Measurements from ENCODE around the gene LGALS3BP. TPM values are rescaled to one million over a fixed set of nuclear protein-coding genes. Genes with fewer than 3 reads are reported as not detected.
A peak's percentile ranks its signal among the peaks of the same experiment; 100 is the strongest.

Gene LGALS3BP
- total RNA-seq, 6 donors from 2014 or later, result 257 to 1,111 (median 533) TPM

GRCh38 chr17:79000396-79001189 is 20.9 kb upstream of the LGALS3BP start:
- H3K4me1 ChIP-seq, result peaks cover 14 to 48% (median 17%) of the 10 kb centered on the region in 4 donors
- H3K36me3 ChIP-seq, result peaks cover 6 to 60% (median 32%) of the 10 kb centered on the region in 4 donors
- TF ChIP-seq POLR2AphosphoS5 (IDR thresholded peaks at IDR 0.05) (no peak), CTCF (IDR thresholded peaks at IDR 0.05) (no peak), EP300 (IDR thresholded peaks at IDR 0.05) (no peak), POLR2A (IDR thresholded peaks at IDR 0.05) (no peak)
- DNase-seq (no peak), ATAC-seq (ENCODE audit: low FRiP score in 2 of 2) (no peak)
- H3K9me3 ChIP-seq, result no peaks in the 10 kb centered on the region
- 92 to 96% methylated on average over 19 to 25 of the region's 25 CpGs for WGBS, 2 donors
- no peak overlapping the region for H3K4me3 ChIP-seq
- H3K27ac ChIP-seq, result no peak overlapping the region
- H3K27me3 ChIP-seq, result no peaks in the 10 kb centered on the region

GRCh38 chr17:78999947-79000395 is 20.2 kb upstream of the LGALS3BP start:
- ATAC-seq (ENCODE audit: low FRiP score in 2 of 2) (no peak), DNase-seq (no peak)
- no peak overlapping the region for H3K4me3 ChIP-seq
- H3K36me3 ChIP-seq, result peaks cover 6 to 66% (median 35%) of the 10 kb centered on the region in 4 donors
- H3K27ac ChIP-seq, result no peak overlapping the region
- 97 to 99% methylated on average over 12 of the region's 12 CpGs for WGBS, 2 donors
- H3K27me3 ChIP-seq, result no peaks in the 10 kb centered on the region
- no peaks in the 10 kb centered on the region for H3K9me3 ChIP-seq
- TF ChIP-seq POLR2A (IDR thresholded peaks at IDR 0.05) (no peak), POLR2AphosphoS5 (IDR thresholded peaks at IDR 0.05) (no peak), EP300 (IDR thresholded peaks at IDR 0.05) (no peak), CTCF (IDR thresholded peaks at IDR 0.05) (no peak)
- H3K4me1 ChIP-seq, result peaks cover 8 to 48% (median 13%) of the 10 kb centered on the region in 4 donors

GRCh38 chr17:78999056-78999768 is 19.5 kb upstream of the LGALS3BP start:
- WGBS, 2 donors, result 91 to 94% methylated on average over 16 to 17 of the region's 17 CpGs
- no peaks in the 10 kb centered on the region for H3K9me3 ChIP-seq
- peaks cover 6 to 74% (median 42%) of the 10 kb centered on the region in 4 donors for H3K36me3 ChIP-seq
- no peak overlapping the region for H3K4me3 ChIP-seq
- TF ChIP-seq POLR2A (IDR thresholded peaks at IDR 0.05) (no peak), CTCF (IDR thresholded peaks at IDR 0.05) (no peak), EP300 (IDR thresholded peaks at IDR 0.05) (no peak), POLR2AphosphoS5 (IDR thresholded peaks at IDR 0.05) (no peak)
- DNase-seq (no peak), ATAC-seq (ENCODE audit: low FRiP score in 2 of 2) (no peak)
- H3K27me3 ChIP-seq, result no peaks in the 10 kb centered on the region
- peaks cover 8 to 50% (median 13%) of the 10 kb centered on the region in 4 donors for H3K4me1 ChIP-seq
- peak overlapping the region in 2 of 4 donors; percentile 27 to 40 for H3K27ac ChIP-seq

GRCh38 chr17:78998311-78999055 is 18.8 kb upstream of the LGALS3BP start:
- WGBS, 2 donors, result 84 to 85% methylated on average over 4 to 28 of the region's 28 CpGs
- peak overlapping the region in 2 of 4 donors; percentile 27 to 40 for H3K27ac ChIP-seq
- no peaks in the 10 kb centered on the region for H3K27me3 ChIP-seq
- peak in 1 of 2 donors; percentile 25 for ATAC-seq (ENCODE audit: low FRiP score in 2 of 2)
- no peaks in the 10 kb centered on the region for H3K9me3 ChIP-seq
- DNase-seq, result no peak
- peaks cover 6 to 78% (median 49%) of the 10 kb centered on the region in 4 donors for H3K36me3 ChIP-seq
- H3K4me1 ChIP-seq, result peaks cover 8 to 47% (median 13%) of the 10 kb centered on the region in 4 donors
- TF ChIP-seq CTCF (IDR thresholded peaks at IDR 0.05), result peak in 1 of 6 experiments; percentile 22
- TF ChIP-seq EP300 (IDR thresholded peaks at IDR 0.05), result no peak
- no peak for TF ChIP-seq POLR2AphosphoS5 (IDR thresholded peaks at IDR 0.05)
- TF ChIP-seq POLR2A (IDR thresholded peaks at IDR 0.05), result no peak
- no peak overlapping the region for H3K4me3 ChIP-seq
